Stimulated activated CD8-positive, alpha-beta memory T cell treated with anti-CD3 and anti-CD28 coated beads, Interleukin-7, amount 100 ng/mL, for 4 hours (primary cell): Measurements from ENCODE around the gene YPEL1.
A peak's percentile ranks its signal among the peaks of the same experiment; 100 is the strongest.

Source experiments
- DNase-seq, 2 donors: peaks; one replicate each; pipeline ENCODE4 v3.0.0-alpha.2; 2020; ENCODE audit warnings: low read depth in 2 of 2

Gene YPEL1, protein sequence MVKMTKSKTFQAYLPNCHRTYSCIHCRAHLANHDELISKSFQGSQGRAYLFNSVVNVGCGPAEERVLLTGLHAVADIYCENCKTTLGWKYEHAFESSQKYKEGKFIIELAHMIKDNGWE

DNA sequence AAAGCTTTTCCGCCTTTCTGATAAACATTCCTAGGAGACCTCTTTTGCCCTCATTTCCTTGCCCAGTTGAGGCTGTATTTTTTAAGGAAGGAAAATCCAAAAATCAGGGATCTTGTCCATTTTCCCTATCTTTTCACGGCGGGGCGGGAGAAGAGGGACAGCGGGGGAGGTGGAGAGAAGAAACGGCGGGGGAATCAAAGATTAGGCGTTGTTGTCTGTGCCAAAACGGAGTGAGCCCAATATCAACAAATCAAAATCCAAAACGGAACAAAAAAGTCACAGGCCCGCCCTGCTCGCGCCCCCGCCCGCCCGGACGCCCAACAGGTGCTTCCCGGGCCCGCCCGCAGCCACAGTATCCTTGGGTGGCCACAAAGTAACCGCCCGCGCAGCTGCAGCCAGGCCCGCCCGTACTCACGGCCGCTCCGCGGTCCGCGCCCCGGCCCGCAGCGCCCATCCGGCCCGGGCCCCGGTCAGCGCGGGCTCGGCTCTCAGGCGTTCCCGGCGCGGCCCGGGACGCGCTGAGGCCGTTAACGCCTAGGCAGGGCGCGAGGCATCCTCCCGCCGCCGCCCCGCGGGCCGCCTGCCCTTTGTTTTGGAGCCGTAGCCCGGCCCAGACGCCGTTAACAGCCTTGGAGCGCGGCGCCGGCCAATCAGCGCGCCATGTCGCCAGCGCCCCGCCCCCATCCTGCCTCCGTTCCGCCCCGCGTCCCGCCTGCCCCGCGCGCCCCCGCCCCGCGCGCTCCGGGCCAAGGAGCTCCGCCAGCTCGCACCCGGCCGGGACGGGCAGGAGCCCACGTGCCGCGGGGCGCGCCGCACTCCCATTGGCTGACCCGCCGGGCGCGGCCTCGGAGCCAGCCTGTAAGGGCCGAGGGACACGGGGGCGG lies at the start of gene YPEL1:
YPEL1 (minus strand) TSS at position 595 of the 884 bp plus-strand sequence. CDS start 25,050 bp downstream, outside the sequence.
- DNase-seq: peak; percentile 81 to 95

DNA sequence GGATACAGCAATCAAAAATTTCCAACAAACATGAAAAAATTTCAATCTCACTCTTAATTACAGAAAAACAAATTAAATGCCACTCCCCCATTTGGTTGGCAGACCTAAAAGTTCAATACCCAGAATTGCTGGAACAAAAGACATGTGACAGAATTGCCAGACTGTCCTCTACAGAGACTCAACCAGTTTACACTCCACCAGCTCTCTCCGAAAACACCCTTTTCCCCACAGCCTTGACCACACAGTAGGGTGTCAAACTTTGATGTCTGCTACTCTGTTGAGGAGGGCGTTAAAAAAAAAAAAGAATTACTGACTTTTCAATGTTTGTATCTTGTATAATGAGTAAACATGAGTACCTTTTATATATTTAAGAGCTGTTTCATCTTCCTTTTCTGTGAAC lies 44.7 kb upstream of the YPEL1 start:
- peak in 1 of 2 donors; percentile 13 for DNase-seq

DNA sequence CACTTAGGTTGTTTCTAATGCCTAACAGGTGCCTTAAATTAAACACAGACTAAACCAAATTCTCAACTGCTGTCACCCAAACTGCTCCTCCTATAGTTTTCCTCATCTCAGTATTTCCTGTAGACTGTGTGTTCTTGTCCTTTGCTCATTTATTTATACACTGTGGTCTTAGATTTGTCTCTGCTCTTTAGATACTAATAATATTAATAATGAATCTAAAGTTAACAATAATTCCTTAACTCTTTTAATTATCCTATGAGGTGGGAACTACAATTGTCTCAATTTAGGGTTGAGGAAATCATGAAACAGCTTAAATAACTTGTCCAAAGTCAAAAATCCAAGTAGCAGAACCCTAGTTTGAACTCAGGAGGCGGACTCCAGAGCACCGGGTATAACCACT lies 43.9 kb upstream of the YPEL1 start:
- no peak for DNase-seq

DNA sequence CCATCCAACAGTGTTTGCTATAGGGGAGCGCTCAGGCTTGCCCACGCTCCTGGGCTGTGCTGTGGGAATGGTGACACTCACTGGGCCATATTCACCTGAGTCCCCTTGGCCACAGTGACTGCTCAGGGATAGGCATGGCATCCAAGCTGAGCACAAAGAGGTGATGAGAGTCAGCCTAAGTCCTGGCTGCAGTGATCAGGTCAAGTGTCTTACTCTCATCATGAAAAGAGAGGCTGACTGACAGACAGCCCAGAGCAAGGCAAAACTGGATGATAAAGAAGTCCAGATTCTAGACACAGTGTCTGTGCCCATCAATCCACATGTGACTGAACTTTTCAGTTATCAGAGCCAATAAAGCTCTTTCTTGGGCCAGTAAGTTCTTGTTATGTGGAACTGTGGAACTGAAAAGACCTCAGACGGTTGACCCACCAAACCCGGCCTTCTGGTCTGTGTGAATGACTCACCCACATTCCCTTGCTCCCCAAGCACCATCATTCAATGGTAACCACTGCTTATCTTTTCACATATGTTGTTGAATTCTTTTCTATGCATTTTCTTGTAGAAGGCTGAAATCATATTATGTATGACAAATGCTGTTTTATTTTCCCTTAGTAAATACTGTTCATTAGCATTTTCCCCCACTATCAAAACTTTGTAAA lies 43.2 kb upstream of the YPEL1 start:
- DNase-seq: no peak

DNA sequence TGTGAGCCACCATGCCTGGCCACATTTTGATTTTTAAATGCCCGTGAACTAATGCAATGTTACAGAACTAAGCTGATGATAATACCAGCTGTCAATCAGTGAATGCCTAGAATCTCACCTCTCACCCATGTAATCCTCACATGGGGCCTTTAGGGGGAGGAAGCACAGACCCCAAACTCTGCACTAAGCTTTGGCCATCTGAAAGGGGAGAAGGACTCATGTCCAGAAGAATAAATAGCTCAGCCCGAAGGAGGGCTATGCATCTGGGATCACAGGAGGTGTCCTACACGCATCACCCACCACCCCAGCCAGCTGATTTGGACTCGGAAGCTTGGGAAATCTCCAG lies 36.0 kb upstream of the YPEL1 start:
- DNase-seq: no peak

DNA sequence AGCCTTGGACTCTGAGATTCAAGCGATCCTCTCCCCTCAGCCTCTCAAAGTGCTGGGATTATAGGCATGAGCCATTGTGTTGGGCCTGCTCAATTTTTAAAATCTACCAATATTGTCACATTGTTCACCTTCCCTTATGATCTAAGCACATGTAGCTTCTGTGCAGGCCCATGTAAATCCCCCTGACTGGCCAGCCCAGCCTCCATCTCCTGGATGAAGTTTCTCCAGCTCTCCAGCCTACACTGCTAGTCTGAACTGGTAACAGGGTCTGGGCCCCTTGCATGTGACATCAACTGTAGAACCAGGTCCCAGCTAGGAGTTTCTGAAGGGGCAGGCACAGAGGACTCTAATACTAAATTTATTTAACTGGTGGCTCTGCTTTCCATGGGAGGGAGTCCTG lies 32.8 kb upstream of the YPEL1 start:
- DNase-seq: no peak

DNA sequence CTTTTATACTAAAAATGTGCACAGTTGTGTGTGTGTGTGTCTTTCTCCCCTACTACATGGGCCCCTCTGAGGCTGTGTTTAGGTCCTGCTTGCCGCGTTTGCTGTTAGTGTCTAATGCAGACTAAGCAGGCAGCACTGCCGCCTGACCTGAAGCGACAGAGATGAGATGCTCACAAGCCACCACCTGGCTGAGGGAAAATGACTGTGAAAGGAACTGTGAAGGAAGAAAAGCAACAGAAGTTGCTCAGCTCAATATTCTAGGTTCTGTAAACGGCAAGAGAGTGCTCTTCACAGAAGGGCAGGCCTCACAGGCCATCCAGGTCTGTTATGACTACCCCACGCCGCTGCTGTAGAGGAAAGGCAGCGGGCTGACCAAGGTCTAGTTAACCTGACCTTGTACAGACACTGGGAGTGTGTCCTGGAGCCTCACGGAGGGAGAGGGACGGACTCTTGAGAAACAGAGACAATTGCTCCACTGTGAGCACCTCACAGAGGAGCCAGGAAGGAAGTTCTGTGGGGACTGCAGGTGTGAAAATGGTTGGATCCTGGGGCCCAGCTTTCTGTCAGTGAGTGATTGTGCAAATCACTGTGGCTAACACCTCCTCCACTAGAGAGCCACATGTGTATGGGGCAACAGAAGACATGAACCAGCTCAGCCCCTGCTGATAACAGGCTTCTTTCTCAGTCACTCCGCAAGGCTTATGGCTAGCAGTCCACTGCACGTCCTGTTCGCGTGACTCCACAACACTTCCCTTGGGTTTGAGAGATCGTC lies 31.3 kb upstream of the YPEL1 start:
- DNase-seq: peak; percentile 55 to 63

DNA sequence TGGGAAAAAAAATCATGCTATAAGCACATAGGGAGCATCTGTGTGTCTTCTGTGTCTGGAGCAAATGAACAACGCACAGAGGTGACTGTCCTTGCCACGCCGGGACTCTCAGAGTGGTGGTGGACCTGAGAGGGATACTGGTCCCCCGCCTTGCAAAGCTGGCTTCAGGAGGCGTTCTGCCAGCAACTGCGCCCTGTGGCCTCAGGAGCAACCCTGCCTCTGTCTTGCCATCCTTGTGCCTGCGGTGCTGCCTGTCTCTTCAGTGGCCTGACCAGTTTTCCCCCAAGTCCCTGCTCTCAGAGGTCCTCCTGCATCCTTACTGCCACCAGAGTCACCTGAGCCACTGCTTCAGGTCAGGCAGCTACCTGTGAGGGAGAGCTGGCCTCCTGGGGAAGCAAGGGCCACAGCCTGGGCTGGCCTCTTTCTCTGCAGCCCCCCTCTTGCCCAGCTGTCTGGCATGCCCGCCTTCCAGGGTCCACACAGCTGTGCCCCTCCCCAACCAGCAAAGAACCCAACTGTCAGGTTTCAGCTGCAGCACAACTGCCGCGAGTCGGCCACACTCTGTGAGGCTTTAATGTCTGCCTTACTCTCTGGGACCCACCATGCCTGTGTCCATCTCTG lies 30.4 kb upstream of the YPEL1 start:
- no peak for DNase-seq

DNA sequence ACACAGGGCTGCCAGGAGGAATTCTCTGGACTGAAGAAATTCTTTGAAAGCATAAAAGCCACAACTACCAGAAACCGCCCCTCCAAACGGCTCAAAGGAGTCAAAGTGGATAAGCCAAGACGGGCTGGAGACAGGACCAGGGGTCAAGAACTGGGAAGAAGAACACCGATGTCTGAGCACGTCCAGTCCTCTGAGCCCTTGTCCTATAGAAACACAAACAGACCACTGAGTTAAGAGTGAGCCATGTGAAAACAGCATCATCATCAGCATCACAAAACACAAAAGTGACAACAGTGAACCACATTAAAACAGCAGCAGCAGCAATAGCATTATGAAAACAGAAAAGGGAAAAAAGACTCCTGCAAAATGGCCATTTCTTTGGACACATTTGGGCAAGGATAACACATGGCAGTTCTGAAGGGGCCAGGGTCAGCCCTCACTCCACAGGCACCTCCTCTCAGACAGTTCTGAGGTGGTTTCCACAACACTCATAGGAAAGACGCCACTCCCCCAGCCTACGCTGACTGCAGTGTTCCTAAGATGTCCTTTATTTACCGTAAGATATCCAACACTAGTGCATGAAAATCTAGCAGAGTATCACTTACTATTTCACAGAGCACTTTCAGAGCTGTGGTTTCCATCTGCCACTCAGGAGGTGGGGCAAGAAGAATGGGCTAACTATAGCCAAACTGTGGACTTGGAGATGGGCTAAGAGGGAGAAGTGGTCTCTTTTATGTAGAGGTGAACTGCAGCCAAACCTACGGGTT lies 28.6 kb upstream of the YPEL1 start:
- DNase-seq: peak in 1 of 2 donors; percentile 12

DNA sequence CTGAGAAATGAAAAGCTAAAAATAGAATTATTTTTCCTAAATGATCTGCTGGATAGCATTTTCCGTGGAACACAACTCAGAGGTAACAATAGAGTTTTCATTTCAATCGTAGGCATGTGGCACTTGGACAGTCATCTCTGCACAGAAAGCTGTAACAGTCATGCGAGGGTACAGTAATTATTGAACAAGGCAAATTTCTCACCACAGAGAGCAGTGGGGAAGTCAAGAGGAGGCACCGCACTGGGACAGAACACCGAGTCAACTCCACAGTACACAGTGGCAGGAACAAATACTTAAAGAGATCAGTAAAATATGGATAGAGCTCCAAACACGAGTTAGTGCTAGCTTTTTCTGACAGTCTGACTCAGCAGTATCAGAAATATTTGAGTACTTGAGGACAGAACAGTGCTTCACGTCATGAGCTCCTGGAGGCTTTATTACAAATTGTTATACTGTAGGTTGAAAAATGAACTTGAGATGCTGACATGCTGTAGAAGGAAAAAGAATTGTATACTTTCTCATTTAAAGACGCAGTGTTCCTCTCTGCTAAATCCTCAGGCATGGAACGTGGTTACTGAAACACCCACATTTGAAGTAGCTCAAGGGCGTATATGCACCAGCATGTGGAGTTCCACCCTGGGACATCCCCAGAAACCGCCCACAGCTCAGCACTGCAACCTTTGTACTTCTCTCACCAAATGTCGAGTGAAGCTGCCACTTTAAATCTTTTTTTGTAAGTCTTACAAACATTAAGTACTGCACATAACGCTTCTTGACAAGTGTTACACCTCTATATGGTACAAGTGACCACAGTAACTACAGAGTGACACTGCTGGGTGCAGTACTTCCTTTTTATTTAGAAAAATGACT lies 27.4 kb upstream of the YPEL1 start:
- DNase-seq: peak; percentile 39 to 57

DNA sequence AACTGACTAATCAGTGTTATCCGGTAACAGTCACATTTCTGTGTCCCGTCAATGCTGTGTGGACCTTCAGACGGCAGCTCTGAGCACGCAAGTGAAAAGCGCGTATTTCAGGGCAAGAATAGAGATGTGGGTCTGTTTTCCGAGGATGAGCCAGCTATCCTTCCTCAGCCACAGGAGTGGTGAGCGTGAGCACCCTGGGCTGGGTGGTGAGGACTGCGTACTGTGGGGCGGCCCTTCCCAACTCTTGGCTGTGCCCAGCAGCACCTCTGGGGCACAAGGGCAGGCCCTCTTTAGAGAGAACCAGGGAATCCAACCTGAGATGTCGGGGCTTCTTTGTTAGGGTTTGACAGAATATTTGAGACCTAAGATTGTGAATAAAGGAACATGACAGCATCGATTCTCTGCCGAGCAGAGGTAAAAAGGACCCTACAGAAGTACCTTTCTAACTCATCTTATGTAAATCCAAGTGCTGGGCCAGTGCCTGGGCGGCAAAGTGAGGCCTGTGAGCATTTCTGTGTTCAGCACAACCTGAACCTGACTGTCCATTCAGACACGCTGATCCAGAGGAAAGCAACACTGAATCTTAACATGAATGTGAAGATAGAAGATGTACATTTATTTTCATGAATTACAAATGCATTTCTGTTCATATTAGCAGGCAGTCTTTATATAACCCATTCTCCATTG lies 26.5 kb upstream of the YPEL1 start:
- no peak for DNase-seq

DNA sequence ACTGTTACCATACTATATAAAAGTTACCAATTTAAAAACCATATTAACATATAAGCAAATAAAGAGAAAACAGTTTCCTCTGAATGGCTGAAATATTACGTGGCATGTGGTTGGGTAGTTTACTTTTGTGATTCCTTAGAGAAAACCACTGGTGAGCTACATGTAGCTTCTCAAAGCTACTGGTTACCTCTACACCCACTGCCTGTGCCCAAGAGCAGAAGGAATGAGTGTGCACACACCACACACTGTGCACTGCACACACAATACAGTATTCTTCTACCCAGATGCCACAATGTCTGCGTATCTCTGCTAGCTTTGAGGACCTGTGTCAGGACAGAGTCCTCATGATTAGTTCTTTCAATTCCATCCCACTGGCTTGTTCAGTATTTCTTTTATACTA lies 25.5 kb upstream of the YPEL1 start:
- no peak for DNase-seq

DNA sequence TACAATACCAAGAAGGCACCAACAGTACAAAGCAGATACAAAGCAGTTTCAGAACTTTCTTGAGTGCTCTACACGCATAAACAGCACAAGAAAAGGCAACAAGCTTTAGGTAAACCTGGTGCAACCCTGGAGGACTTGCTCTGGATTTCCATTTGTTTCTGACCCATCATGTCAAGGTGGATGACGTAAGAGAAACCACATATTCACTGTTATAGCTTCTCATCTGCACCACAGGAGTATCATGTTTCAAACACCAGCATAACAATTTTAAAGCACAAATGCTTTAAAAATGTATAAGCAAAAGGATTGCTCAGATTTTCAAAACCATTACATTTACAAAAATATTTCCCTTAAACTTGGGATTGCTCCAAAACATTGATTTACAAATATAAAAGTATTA lies 25.0 kb upstream of the YPEL1 start:
- DNase-seq: no peak

DNA sequence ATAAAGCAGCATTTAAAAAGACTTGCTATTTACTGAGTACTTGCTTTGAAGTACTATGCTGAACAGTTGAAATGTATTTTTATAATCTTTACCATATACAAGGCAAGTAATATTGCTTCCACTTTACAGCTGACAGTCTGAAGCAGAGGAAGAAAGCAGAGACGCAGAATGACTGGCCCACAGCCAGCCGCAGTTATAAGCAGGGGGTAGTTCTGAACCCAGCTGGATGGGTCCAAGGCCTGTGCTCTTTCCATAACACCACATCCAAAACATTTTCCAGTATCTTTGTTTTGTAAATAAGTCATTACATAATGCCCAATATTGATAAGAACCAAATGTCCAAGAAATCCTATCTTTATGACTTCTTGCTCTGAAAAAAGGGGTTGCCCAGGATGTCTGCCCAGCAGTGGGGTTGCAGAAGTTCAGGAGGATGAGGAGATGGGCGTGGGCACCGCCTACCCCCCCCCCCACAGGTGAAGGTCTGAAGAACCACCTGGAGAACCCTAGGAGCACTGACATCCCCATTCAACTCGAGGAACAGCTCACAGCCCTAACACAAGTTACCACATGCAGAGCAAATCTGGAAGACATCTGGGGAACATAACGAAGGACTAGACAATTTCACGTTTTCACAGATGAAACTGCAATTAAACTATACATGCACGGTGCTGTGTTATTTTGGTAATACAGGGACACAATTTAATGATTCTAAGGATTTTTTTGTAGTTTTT lies 24.2 kb upstream of the YPEL1 start:
- DNase-seq: no peak

DNA sequence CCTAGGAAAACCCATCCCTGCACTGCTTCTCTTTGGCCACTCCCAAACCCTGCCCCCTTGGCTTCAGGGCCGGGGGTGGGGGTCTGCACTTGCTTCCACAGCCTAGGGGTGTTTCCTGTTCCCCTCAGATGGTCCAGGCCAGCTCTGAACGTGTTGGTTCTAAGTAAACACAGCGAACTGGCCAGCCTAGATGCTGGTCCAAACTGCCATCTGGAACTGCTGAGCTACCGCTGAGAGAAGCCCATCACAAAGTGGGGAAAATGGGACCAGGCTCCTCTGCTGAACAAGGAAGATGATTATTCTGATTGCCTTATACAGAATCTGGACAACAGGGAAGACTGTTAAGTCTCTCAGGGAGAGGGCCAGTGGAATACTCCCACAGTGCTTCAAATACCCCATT lies 23.5 kb upstream of the YPEL1 start:
- DNase-seq: no peak

DNA sequence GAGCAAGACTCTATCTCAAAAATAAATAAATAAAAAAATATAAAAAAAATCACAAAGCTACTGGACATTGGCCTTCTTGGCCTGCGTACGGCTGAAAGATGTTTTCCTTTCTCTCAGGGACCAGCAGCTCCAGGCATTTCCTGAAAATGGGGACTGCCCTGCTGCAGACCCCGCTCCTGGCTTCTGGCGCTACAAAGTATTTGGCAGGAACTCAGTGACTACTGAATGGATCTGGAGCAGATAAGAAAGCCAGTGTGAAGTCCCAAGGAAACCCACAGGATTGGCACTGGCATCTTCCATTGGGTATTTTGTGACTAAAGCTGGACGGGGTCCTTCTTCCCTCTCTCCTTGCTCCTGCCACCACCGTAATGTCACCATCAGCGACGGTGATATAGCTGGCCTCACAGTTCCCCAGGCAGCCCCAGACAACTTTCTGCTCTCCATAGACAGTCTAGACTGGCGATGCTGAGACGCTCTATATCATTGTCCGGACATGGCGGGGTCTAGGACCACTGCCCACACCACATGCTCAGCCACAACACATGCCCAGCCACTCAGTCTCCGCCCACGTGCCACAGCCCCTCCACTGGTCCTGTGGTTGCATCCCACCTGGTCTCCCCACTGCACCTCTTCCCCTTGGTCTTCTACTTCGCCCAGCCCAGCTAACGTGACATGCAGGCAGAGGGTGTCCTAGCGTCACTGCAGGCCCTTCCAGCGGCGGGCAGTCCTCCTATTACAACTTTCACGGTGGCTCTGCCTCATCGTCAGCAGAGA lies 22.7 kb upstream of the YPEL1 start:
- DNase-seq: no peak

DNA sequence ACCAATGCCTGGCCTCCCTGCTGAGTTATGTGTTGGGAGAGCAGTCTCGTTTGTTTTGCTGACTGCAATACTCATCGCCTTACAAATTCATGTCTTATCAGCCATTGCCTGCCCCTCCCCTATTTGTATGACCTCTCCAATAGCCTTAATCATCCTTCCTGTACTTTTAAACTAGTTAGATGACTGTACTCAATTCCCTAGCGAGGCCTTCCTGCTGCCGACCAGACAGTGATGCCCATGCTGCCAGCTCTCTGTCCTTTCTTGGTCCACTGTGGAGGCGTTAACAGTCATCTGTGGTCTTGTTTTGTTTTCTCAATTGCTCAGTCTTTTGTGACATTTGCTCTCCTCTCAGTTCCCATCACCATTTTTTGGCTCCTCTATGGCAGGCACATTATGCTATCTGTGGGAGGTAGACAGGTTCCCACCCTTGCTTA lies 20.3 kb upstream of the YPEL1 start:
- no peak for DNase-seq

DNA sequence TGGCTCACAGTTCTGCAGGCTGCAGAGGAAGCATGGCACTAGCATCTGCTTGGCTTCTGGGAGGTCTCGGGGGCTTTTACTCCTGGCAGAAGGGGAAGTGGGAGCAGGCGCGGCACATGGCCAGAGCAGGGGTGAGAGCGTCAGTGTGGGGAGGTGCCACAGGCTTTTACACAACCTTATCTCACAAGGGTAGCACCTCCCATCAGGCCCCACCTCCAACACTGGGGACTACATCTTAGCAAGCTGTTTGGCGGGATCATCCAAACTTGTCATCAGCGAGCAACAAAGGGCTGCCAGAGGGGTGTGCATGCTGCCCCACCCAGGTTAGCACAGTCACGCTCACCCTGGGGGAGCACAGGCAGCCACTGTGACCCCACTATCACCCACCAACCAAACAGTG lies 18.9 kb upstream of the YPEL1 start:
- no peak for DNase-seq
